ENCODE data around the gene B4GALNT4.
"Not testable (repeated sequence)": the region's sequence is repeated elsewhere in the genome, so short reads cannot be mapped to it uniquely, and the experiment has no call there.

B4GALNT4 gene

GRCh38 chr11:335779-336658 is 33.3 kb upstream of the B4GALNT4 start:
- DNase-seq (ENCODE audit: low spot score), result peak; percentile 50

GRCh38 chr11:336659-337198 is 32.6 kb upstream of the B4GALNT4 start:
- no peak for DNase-seq (ENCODE audit: low spot score)

- DNase-seq (ENCODE audit: low spot score), result no peak
These were observed 31.6 kb upstream of the B4GALNT4 start for GRCh38 chr11:337711-338110.

- DNase-seq (ENCODE audit: low spot score), result no peak
These were observed 29.3 kb upstream of the B4GALNT4 start for GRCh38 chr11:339963-340362.

GRCh38 chr11:340539-341512 is 28.5 kb upstream of the B4GALNT4 start:
- no peak for DNase-seq (ENCODE audit: low spot score)

GRCh38 chr11:342328-342727 is 27.0 kb upstream of the B4GALNT4 start:
- no peak for DNase-seq (ENCODE audit: low spot score)

- DNase-seq (ENCODE audit: low spot score), result no peak
These were observed 24.3 kb upstream of the B4GALNT4 start for GRCh38 chr11:344836-345578.

- DNase-seq (ENCODE audit: low spot score), result no peak
These were observed 22.8 kb upstream of the B4GALNT4 start for GRCh38 chr11:346529-346928.

- not testable (repeated sequence) for DNase-seq (ENCODE audit: low spot score)
These were observed 19.9 kb upstream of the B4GALNT4 start for GRCh38 chr11:349270-349954.

- not testable (repeated sequence) for DNase-seq (ENCODE audit: low spot score)
These were observed 19.1 kb upstream of the B4GALNT4 start for GRCh38 chr11:350033-350722.

- DNase-seq (ENCODE audit: low spot score), result no peak
These were observed 18.5 kb upstream of the B4GALNT4 start for GRCh38 chr11:350723-351255.

- DNase-seq (ENCODE audit: low spot score), result no peak
These were observed 17.9 kb upstream of the B4GALNT4 start for GRCh38 chr11:351411-351810.

- DNase-seq (ENCODE audit: low spot score), result no peak
These were observed 16.8 kb upstream of the B4GALNT4 start for GRCh38 chr11:352456-353031.

GRCh38 chr11:353179-353873 is 16.0 kb upstream of the B4GALNT4 start:
- DNase-seq (ENCODE audit: low spot score), result peak; percentile 65

GRCh38 chr11:355581-356458 is 13.5 kb upstream of the B4GALNT4 start:
- no peak for DNase-seq (ENCODE audit: low spot score)

GRCh38 chr11:356610-357009 is 12.7 kb upstream of the B4GALNT4 start:
- no peak for DNase-seq (ENCODE audit: low spot score)

GRCh38 chr11:357582-357981 is 11.7 kb upstream of the B4GALNT4 start:
- no peak for DNase-seq (ENCODE audit: low spot score)

- DNase-seq (ENCODE audit: low spot score), result no peak
These were observed 11.0 kb upstream of the B4GALNT4 start for GRCh38 chr11:358129-358800.
